HCT116 (cell line): Measurements from ENCODE around the gene TAF10. TPM values are rescaled to one million over a fixed set of nuclear protein-coding genes. Genes with fewer than 3 reads are reported as not detected.

Experiments used
- ATF3 ChIP-seq: IDR thresholded peaks from 2 replicates; pipeline ENCODE4 v1.6.1; 2012
- EGR1 ChIP-seq: IDR thresholded peaks from 2 replicates; pipeline ENCODE4 v1.6.1; 2012; ENCODE audit warnings: low read depth
- EZH2 ChIP-seq: fragments of 200-600 bp; sonication (generic); IDR thresholded peaks from 2 replicates; pipeline ENCODE4 v1.6.1; 2017; ENCODE audit warnings: antibody characterized with exemption, mixed run types
- POLR2A ChIP-seq: IDR thresholded peaks from 2 replicates; pipeline ENCODE4 v1.7.0; 2011; ENCODE audit warnings: borderline replicate concordance; ENCODE audit not compliant: insufficient read depth, insufficient read length; ENCODE audit errors: extremely low read depth
- SP1 ChIP-seq: IDR thresholded peaks from 2 replicates; pipeline ENCODE4 v1.6.1; 2012; ENCODE audit warnings: low read depth
- YY1 ChIP-seq: IDR thresholded peaks from 2 replicates; pipeline ENCODE4 v1.6.1; 2011; ENCODE audit warnings: low read length, low read depth, moderate library complexity, mild to moderate bottlenecking; ENCODE audit not compliant: insufficient replicate concordance; ENCODE audit errors: extremely low read depth
- ZFX ChIP-seq: fragments of 450-650 bp; IDR thresholded peaks from 2 replicates; pipeline ENCODE4 v1.6.1; 2017
- total RNA-seq: library from RNA; stranded (reverse); gene quantifications from one replicate; pipeline ENCODE4 v1.2.1, GENCODE V29; 2021; ENCODE audit not compliant: unreplicated experiment
- TF ChIP-seq, protein P1 (sequence below): IDR thresholded peaks from 2 replicates; pipeline ENCODE4 v1.6.1; 2012
- TF ChIP-seq, protein P2 (sequence below): IDR thresholded peaks from 2 replicates; pipeline ENCODE4 v1.6.1; 2012; ENCODE audit warnings: low read depth

TAF10 gene
- total RNA-seq, 1 experiment from 2014 or later, result 151 TPM

DNA sequence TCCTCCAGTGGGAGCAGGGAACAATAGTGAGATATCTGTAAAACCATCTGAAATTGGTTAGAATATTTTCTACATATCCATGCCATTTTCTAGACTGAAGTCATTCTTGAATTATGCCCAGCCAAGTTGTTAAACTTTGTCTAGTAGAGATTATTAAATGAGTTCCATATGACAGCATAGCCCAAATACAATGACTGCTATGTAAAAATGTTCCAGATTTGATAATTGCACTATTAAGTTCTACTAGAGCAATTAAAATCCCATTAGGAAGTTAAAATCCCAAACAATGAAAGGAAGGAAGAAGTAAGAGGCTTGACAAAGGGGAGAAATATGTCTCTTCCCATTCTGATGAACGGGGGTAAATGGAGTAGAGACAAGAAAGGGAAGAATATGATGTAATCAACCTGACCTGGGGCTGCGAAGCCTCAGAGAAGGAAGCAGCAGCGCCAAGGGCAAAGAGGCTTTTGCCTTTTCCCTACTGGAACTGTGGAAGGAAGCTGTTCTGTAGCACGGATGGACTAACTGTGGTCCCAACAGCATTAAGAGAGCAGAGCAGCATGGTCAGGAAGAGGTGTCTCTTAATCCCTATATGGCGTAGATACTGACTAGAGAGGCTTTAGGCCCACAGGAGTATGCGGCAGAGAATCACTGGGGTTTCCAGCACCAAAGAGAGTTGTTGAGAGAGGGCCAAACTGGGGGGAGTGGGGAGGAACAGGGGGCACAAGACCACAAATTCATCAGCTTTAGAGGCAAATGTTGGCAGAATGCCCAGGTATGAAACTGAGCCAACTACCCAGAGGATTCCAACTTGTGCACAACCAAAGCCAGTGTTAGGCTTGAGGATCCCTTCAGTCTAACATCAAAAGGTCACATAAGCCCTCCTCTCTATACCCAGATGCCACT, 35.3 kb downstream of the TAF10 start (continued):
- no peak for TF ChIP-seq ATF3
- no peak for TF ChIP-seq POLR2A
- no peak for TF ChIP-seq EGR1
- TF ChIP-seq EZH2, result no peak
- TF ChIP-seq YY1, result no peak
- TF ChIP-seq SP1, result no peak
- TF ChIP-seq, protein P1, sequence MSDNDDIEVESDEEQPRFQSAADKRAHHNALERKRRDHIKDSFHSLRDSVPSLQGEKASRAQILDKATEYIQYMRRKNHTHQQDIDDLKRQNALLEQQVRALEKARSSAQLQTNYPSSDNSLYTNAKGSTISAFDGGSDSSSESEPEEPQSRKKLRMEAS, result no peak
- TF ChIP-seq, protein P2, sequence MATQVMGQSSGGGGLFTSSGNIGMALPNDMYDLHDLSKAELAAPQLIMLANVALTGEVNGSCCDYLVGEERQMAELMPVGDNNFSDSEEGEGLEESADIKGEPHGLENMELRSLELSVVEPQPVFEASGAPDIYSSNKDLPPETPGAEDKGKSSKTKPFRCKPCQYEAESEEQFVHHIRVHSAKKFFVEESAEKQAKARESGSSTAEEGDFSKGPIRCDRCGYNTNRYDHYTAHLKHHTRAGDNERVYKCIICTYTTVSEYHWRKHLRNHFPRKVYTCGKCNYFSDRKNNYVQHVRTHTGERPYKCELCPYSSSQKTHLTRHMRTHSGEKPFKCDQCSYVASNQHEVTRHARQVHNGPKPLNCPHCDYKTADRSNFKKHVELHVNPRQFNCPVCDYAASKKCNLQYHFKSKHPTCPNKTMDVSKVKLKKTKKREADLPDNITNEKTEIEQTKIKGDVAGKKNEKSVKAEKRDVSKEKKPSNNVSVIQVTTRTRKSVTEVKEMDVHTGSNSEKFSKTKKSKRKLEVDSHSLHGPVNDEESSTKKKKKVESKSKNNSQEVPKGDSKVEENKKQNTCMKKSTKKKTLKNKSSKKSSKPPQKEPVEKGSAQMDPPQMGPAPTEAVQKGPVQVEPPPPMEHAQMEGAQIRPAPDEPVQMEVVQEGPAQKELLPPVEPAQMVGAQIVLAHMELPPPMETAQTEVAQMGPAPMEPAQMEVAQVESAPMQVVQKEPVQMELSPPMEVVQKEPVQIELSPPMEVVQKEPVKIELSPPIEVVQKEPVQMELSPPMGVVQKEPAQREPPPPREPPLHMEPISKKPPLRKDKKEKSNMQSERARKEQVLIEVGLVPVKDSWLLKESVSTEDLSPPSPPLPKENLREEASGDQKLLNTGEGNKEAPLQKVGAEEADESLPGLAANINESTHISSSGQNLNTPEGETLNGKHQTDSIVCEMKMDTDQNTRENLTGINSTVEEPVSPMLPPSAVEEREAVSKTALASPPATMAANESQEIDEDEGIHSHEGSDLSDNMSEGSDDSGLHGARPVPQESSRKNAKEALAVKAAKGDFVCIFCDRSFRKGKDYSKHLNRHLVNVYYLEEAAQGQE, result no peak
- no peak for TF ChIP-seq ZFX
